HG03565 (cell line): ENCODE measurements around the gene LIF.
"Not testable (repeated sequence)": the region's sequence is repeated elsewhere in the genome, so short reads cannot be mapped to it uniquely, and the experiment has no call there.

Experiments used
- ATAC-seq: cut with Tn5 transposase; IDR thresholded peaks from one replicate; pipeline ENCODE4 v1.9.1; 2021; ENCODE audit warnings: mild to moderate bottlenecking, moderate library complexity; ENCODE audit not compliant: unreplicated experiment

The LIF gene

GRCh38 chr22:30212363-30212995 is 34.1 kb downstream of the LIF start:
- ATAC-seq, result no peak

GRCh38 chr22:30211124-30211820 is 35.3 kb downstream of the LIF start:
- ATAC-seq, result no peak

GRCh38 chr22:30210235-30210909 is 36.2 kb downstream of the LIF start:
- ATAC-seq, result no peak

GRCh38 chr22:30209642-30210041 is 36.9 kb downstream of the LIF start:
- ATAC-seq, result no peak

- no peak for ATAC-seq
Observed at GRCh38 chr22:30208631-30209603, 37.6 kb downstream of the LIF start.

- ATAC-seq, result no peak
Observed at GRCh38 chr22:30206944-30207343, 39.6 kb downstream of the LIF start.

- no peak for ATAC-seq
Observed at GRCh38 chr22:30205281-30206115, 41.1 kb downstream of the LIF start.

GRCh38 chr22:30204742-30205111 is 41.8 kb downstream of the LIF start:
- no peak for ATAC-seq

- no peak for ATAC-seq
Observed at GRCh38 chr22:30204015-30204741, 42.4 kb downstream of the LIF start.

- ATAC-seq, result no peak
Observed at GRCh38 chr22:30202531-30203006, 44.0 kb downstream of the LIF start.

GRCh38 chr22:30201945-30202344 is 44.6 kb downstream of the LIF start:
- no peak for ATAC-seq

- not testable (repeated sequence) for ATAC-seq
Observed at GRCh38 chr22:30200905-30201304, 45.7 kb downstream of the LIF start.

GRCh38 chr22:30198921-30199320 is 47.6 kb downstream of the LIF start:
- ATAC-seq, result no peak

GRCh38 chr22:30198152-30198825 is 48.3 kb downstream of the LIF start:
- ATAC-seq, result no peak

GRCh38 chr22:30197389-30197788 is 49.2 kb downstream of the LIF start:
- no peak for ATAC-seq

- ATAC-seq, result no peak
Observed at GRCh38 chr22:30196880-30197336, 49.7 kb downstream of the LIF start.

GRCh38 chr22:30196141-30196879 is 50.2 kb downstream of the LIF start:
- ATAC-seq, result no peak
